ENCODE measurements around the gene OMA1.
"Not testable (repeated sequence)": the region's sequence is repeated elsewhere in the genome, so short reads cannot be mapped to it uniquely, and the experiment has no call there.

The OMA1 gene

GRCh38 chr1:58573705-58574591, 27.4 kb upstream of the OMA1 start:
- peak; percentile 6 for DNase-seq (ENCODE audit: low spot score)

GRCh38 chr1:58573138-58573537, 26.6 kb upstream of the OMA1 start:
- DNase-seq (ENCODE audit: low spot score) = no peak

- DNase-seq (ENCODE audit: low spot score) = no peak
These were observed 26.2 kb upstream of the OMA1 start for GRCh38 chr1:58572690-58573089.

GRCh38 chr1:58571616-58572015, 25.1 kb upstream of the OMA1 start:
- no peak for DNase-seq (ENCODE audit: low spot score)

GRCh38 chr1:58570817-58571216, 24.3 kb upstream of the OMA1 start:
- no peak for DNase-seq (ENCODE audit: low spot score)

- no peak for DNase-seq (ENCODE audit: low spot score)
These were observed 23.6 kb upstream of the OMA1 start for GRCh38 chr1:58570094-58570493.

- DNase-seq (ENCODE audit: low spot score) = no peak
These were observed 22.4 kb upstream of the OMA1 start for GRCh38 chr1:58568911-58569310.

GRCh38 chr1:58568271-58568860, 21.8 kb upstream of the OMA1 start:
- DNase-seq (ENCODE audit: low spot score) = no peak

- DNase-seq (ENCODE audit: low spot score) = no peak
These were observed 19.8 kb upstream of the OMA1 start for GRCh38 chr1:58566339-58566738.

- DNase-seq (ENCODE audit: low spot score) = not testable (repeated sequence)
These were observed 17.2 kb upstream of the OMA1 start for GRCh38 chr1:58563715-58564114.

- DNase-seq (ENCODE audit: low spot score) = no peak
These were observed 15.1 kb upstream of the OMA1 start for GRCh38 chr1:58561633-58562032.

GRCh38 chr1:58555393-58555792, 8.9 kb upstream of the OMA1 start:
- no peak for DNase-seq (ENCODE audit: low spot score)

- no peak for DNase-seq (ENCODE audit: low spot score)
These were observed 4.9 kb upstream of the OMA1 start for GRCh38 chr1:58551186-58552140.

GRCh38 chr1:58549291-58549690, 2.8 kb upstream of the OMA1 start:
- DNase-seq (ENCODE audit: low spot score) = not testable (repeated sequence)

- DNase-seq (ENCODE audit: low spot score) = no peak
These were observed 1.8 kb upstream of the OMA1 start for GRCh38 chr1:58548371-58548770.

- peak; percentile 77 for DNase-seq (ENCODE audit: low spot score)
These were observed 671 bp downstream of the OMA1 start for GRCh38 chr1:58545591-58546519.

GRCh38 chr1:58543260-58543659, 3.3 kb downstream of the OMA1 start:
- no peak for DNase-seq (ENCODE audit: low spot score)

- DNase-seq (ENCODE audit: low spot score) = no peak
These were observed 7.0 kb downstream of the OMA1 start for GRCh38 chr1:58539553-58539952.

GRCh38 chr1:58538821-58539220, 7.7 kb downstream of the OMA1 start:
- no peak for DNase-seq (ENCODE audit: low spot score)

- not testable (repeated sequence) for DNase-seq (ENCODE audit: low spot score)
These were observed 14.7 kb downstream of the OMA1 start for GRCh38 chr1:58531842-58532241.

- no peak for DNase-seq (ENCODE audit: low spot score)
These were observed 17.2 kb downstream of the OMA1 start for GRCh38 chr1:58529284-58529683.

Measured in NAMALWA (cell line).